Psoas muscle (tissue), 8 donors: ENCODE data around the gene ZNF280D. TPM values are rescaled to one million over a fixed set of nuclear protein-coding genes. Genes with fewer than 3 reads are reported as not detected.

ENCODE experiments used
- ATAC-seq, 4 donors: fragments of 200-7000 bp; cut with Tn5 transposase; one replicate each; pipeline ENCODE4 v1.9.1; 2020; ENCODE audit warnings: moderate library complexity in 3 of 4, mild to moderate bottlenecking in 2 of 4
- DNase-seq, 2 donors: peaks; one replicate each; pipeline ENCODE4 v3.0.0-alpha.2; 2020
- H3K27ac ChIP-seq: fragments of 200-600 bp; one replicate; pipeline ENCODE4 v1.8.0; 2022
- H3K27me3 ChIP-seq, 3 donors: fragments of 200-600 bp in 1 of 3; one replicate each; pipeline versions ENCODE4 v1.6.1 to v1.8.0; 2013 to 2022; ENCODE audit warnings: low read length in 2 of 3, mild to moderate bottlenecking in 2 of 3, moderate library complexity in 1 of 3; ENCODE audit not compliant: insufficient read depth in 3 of 3
- H3K36me3 ChIP-seq, 2 donors: fragments of 200-600 bp in 1 of 2; one replicate each; pipeline versions ENCODE4 v1.6.1 to v1.8.0; 2013 to 2022; ENCODE audit warnings: low read depth in 1 of 2, mild to moderate bottlenecking in 1 of 2, moderate library complexity in 1 of 2; ENCODE audit not compliant: insufficient read depth in 1 of 2
- H3K4me1 ChIP-seq: fragments of 200-600 bp; one replicate; pipeline ENCODE4 v1.8.0; 2022
- H3K4me3 ChIP-seq: fragments of 200-600 bp; one replicate; pipeline ENCODE4 v1.8.0; 2022; ENCODE audit warnings: mild to moderate bottlenecking
- H3K9me3 ChIP-seq: fragments of 200-600 bp; one replicate; pipeline ENCODE4 v1.8.0; 2022
- CTCF ChIP-seq: fragments of 200-600 bp; IDR thresholded peaks from one replicate; pipeline ENCODE4 v1.8.0; 2022; ENCODE audit warnings: antibody characterized with exemption
- WGBS, 3 donors: extraction: QIAGEN DNeasy Blood & Tissue Kit; methylation state at CpG; one replicate each; pipeline versions ENCODE4 v1.1.6 to v1.1.7; 2013; 5-methylcytosine and 5-hydroxymethylcytosine counted together
- intact Hi-C, 2 donors: fragments of 100-400 bp; cut with DNase I; formaldehyde crosslinking; loops; one replicate each; pipeline versions ENCODE4 v1.11.0 to v1.14.2; 2022
- polyA plus RNA-seq, 3 donors: library from polyadenylated mRNA; stranded (reverse); fragments of 200-250 nt; gene quantifications; one replicate each; pipeline ENCODE4 v1.2.3, GENCODE V29; 2013
- total RNA-seq, 4 donors: library from RNA; stranded (reverse); fragmentation: NEBNext Ultra II Directional in 2 of 4; extraction: Animal tissue kit (Norgen Biotek cat#: 25700) in 2 of 4; gene quantifications; one replicate each; pipeline versions ENCODE4 v1.2.1 to v1.2.4, GENCODE V29; 2021 to 2023
- donor health status: healthy with polysubstance abuse.
- donor health status: DM: no; HTN: no; CAD: no; lungs with moderate emphysema.
- donor health status: Bipolar disorder and iron deficiency.
- donor health status: healthy.
- donor health status: DM: yes; HTN: yes; CAD: no.
- donor health status: DM: no; HTN: no; CAD: no.
- donor health status: DM: no; HTN: no; CAD: no.
- donor health status: DM: yes; HTN: yes; CAD: no.

The ZNF280D gene
- total and polyA plus RNA-seq, 7 donors: 5.3 to 25.3 (median 20.8) TPM

- 96 to 98% (median 96%) methylated on average over 1 of the region's 1 CpG for WGBS, 3 donors
- TF ChIP-seq CTCF: no peak
These were observed 19.7 kb upstream of the ZNF280D start for GRCh38 chr15:56752986-56753385.

GRCh38 chr15:56749982-56750381, 16.7 kb upstream of the ZNF280D start:
- Histone ChIP-seq H3K27ac (no peak overlapping the region), H3K27me3 (no peaks in the 10 kb centered on the region), H3K4me1 (no peaks in the 10 kb centered on the region), H3K9me3 (no peaks in the 10 kb centered on the region), H3K4me3 (no peak overlapping the region), H3K36me3 (no peaks in the 10 kb centered on the region)
- ATAC-seq: peak in 1 of 4 donors; percentile 38
- intact Hi-C loops: no loop called here
- no peak for TF ChIP-seq CTCF
- DNase-seq: no peak
- WGBS, 3 donors: 68 to 77% (median 74%) methylated on average over 1 of the region's 1 CpG

More at GRCh38 chr15:56752986-56753385, 19.7 kb upstream of the ZNF280D start:
- DNase-seq (no peak), ATAC-seq (no peak)
- no peak overlapping the region for H3K27ac ChIP-seq
- intact Hi-C loops: no loop called here
- no peak overlapping the region for H3K4me3 ChIP-seq
- H3K27me3 ChIP-seq: no peaks in the 10 kb centered on the region
- H3K4me1 ChIP-seq: no peaks in the 10 kb centered on the region
- no peaks in the 10 kb centered on the region for H3K9me3 ChIP-seq
- H3K36me3 ChIP-seq: no peaks in the 10 kb centered on the region

- H3K36me3 ChIP-seq: no peaks in the 10 kb centered on the region
- WGBS, 3 donors: 78 to 81% (median 80%) methylated on average over 5 of the region's 5 CpGs
These were observed 11.7 kb upstream of the ZNF280D start for GRCh38 chr15:56744701-56745683.

GRCh38 chr15:56741541-56741940, 8.2 kb upstream of the ZNF280D start:
- whole genome bisulfite sequencing, 3 donors: 61 to 66% (median 62%) methylated on average over 2 of the region's 2 CpGs
- intact Hi-C loops: no loop called here
- Histone ChIP-seq H3K4me1 (no peaks in the 10 kb centered on the region), H3K36me3 (no peaks in the 10 kb centered on the region), H3K9me3 (no peaks in the 10 kb centered on the region), H3K4me3 (no peak overlapping the region), H3K27ac (no peak overlapping the region), H3K27me3 (no peaks in the 10 kb centered on the region)
- ATAC-seq (no peak), DNase-seq (no peak)
- no peak for TF ChIP-seq CTCF

More at GRCh38 chr15:56744701-56745683, 11.7 kb upstream of the ZNF280D start:
- no peak overlapping the region for H3K4me3 ChIP-seq
- no peak for TF ChIP-seq CTCF
- no peaks in the 10 kb centered on the region for H3K27me3 ChIP-seq
- no peak overlapping the region for H3K27ac ChIP-seq
- ATAC-seq (no peak), DNase-seq (no peak)
- intact Hi-C loops: no loop called here
- H3K9me3 ChIP-seq: no peaks in the 10 kb centered on the region
- H3K4me1 ChIP-seq: no peaks in the 10 kb centered on the region
